HEK293T (cell line): Measurements from ENCODE around the gene COL19A1.

Experiments used
- CTCF ChIA-PET: fragments of 350-600 bp; formaldehyde crosslinking; extraction: SDS; loops from one replicate; lab custom pipeline; 2021; ENCODE audit warnings: antibody characterized with exemption, inconsistent platforms; lab: Yijun Ruan, JAX
- POLR2A ChIA-PET: fragments of 350-600 bp; formaldehyde crosslinking; extraction: SDS; loops from one replicate; lab custom pipeline; 2020; ENCODE audit warnings: antibody characterized with exemption, inconsistent platforms; lab: Yijun Ruan, JAX
- DNase-seq: peaks from one replicate; pipeline ENCODE4 v3.0.0; 2012; ENCODE audit warnings: mixed read lengths; ENCODE audit errors: extremely low spot score
- ARNT ChIP-seq: fragments of 450-650 bp; IDR thresholded peaks from 2 replicates; pipeline ENCODE4 v1.6.1; 2017; ENCODE audit warnings: mild to moderate bottlenecking
- BHLHE40 ChIP-seq: fragments of 450-650 bp; IDR thresholded peaks from 2 replicates; pipeline ENCODE4 v1.6.1; 2016; ENCODE audit warnings: mild to moderate bottlenecking, moderate library complexity, borderline replicate concordance
- CTBP1 ChIP-seq: fragments of 450-650 bp; IDR thresholded peaks from 2 replicates; pipeline ENCODE4 v1.6.1; 2016; ENCODE audit warnings: borderline replicate concordance
- ELF4 ChIP-seq: fragments of 450-650 bp; IDR thresholded peaks from 2 replicates; pipeline ENCODE4 v1.6.1; 2017; ENCODE audit warnings: antibody characterized with exemption
- FOXA1 ChIP-seq: fragments of 450-650 bp; IDR thresholded peaks from 2 replicates; pipeline ENCODE4 v1.6.1; 2016; ENCODE audit warnings: mild to moderate bottlenecking
- FOXK2 ChIP-seq: fragments of 450-650 bp; IDR thresholded peaks from 2 replicates; pipeline ENCODE4 v1.6.1; 2016; ENCODE audit warnings: mild to moderate bottlenecking
- FOXM1 ChIP-seq: fragments of 450-650 bp; IDR thresholded peaks from 2 replicates; pipeline ENCODE4 v1.6.1; 2017; ENCODE audit warnings: mild to moderate bottlenecking, borderline replicate concordance
- HDGF ChIP-seq: fragments of 450-650 bp; IDR thresholded peaks from 2 replicates; pipeline ENCODE4 v1.6.1; 2017; ENCODE audit warnings: antibody characterized with exemption, borderline replicate concordance
- L3MBTL2 ChIP-seq: fragments of 450-650 bp; conservative IDR thresholded peaks from 2 replicates; pipeline ENCODE4 v1.6.1; 2016; ENCODE audit warnings: mild to moderate bottlenecking
- LEF1 ChIP-seq: fragments of 450-650 bp; IDR thresholded peaks from 2 replicates; pipeline ENCODE4 v1.6.1; 2017; ENCODE audit warnings: mild to moderate bottlenecking, borderline replicate concordance
- NFRKB ChIP-seq: fragments of 450-650 bp; IDR thresholded peaks from 2 replicates; pipeline ENCODE4 v1.6.1; 2016; ENCODE audit warnings: mild to moderate bottlenecking, moderate library complexity
- PKNOX1 ChIP-seq: fragments of 450-650 bp; IDR thresholded peaks from 2 replicates; pipeline ENCODE4 v1.6.1; 2016
- SP1 ChIP-seq: fragments of 450-650 bp; IDR thresholded peaks from 2 replicates; pipeline ENCODE4 v1.6.1; 2017
- SUZ12 ChIP-seq: fragments of 450-650 bp; IDR thresholded peaks from 2 replicates; pipeline ENCODE4 v1.6.1; 2016; ENCODE audit warnings: mild to moderate bottlenecking
- TARDBP ChIP-seq: fragments of 450-650 bp; IDR thresholded peaks from 2 replicates; pipeline ENCODE4 v1.6.1; 2016
- ZNF384 ChIP-seq: fragments of 450-650 bp; IDR thresholded peaks from 2 replicates; pipeline ENCODE4 v1.6.1; 2016

The COL19A1 gene

DNA sequence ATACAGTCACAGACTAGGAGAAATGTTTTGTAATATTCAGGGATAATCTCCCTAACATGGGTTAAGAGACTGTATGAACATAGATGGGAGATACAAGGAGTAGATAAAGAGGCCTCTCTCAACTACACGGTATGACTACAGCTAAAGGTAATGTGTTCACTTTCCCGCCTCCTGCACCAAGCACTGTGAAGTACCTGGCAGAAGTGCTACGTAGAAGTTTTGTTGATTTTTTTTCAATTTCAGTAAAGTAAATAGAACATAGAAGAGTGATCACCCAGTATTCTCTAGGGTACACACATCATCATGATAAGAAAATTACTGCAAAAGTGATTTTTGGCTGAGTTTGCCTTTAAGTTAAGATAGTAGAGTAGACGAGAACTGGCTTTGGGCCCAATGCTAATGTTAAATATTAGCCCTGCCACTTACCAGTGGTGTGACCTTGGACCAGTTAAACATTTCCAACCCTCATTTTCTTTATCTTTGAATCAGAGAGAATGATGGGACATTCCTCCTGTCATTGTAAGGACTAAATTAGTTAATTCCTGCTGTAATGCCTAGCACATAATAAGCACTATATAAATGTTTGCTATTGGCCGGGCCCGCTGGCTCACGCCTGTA lies 253.0 kb downstream of the COL19A1 start:
- TF ChIP-seq PKNOX1 (no peak), ZNF384 (no peak), TARDBP (no peak)
- ChIA-PET CTCF (no interaction called here), POLR2A (no interaction called here)
- no peak for DNase-seq

GRCh38 chr6:70124443-70124842 lies 258.1 kb downstream of the COL19A1 start:
- ChIA-PET POLR2A (no interaction called here), CTCF (no interaction called here)
- DNase-seq = no peak
- TF ChIP-seq BHLHE40 = no peak
- no peak for TF ChIP-seq FOXM1

- TF ChIP-seq SUZ12 (no peak), NFRKB (no peak), TARDBP (no peak), PKNOX1 (no peak), ARNT (no peak), FOXM1 (no peak)
- no peak for DNase-seq
- ChIA-PET CTCF (no interaction called here), POLR2A (no interaction called here)
These were observed 258.7 kb downstream of the COL19A1 start for GRCh38 chr6:70124882-70125545.

- ChIA-PET POLR2A (no interaction called here), CTCF (no interaction called here)
These were observed 259.2 kb downstream of the COL19A1 start for GRCh38 chr6:70125602-70126001.

DNA sequence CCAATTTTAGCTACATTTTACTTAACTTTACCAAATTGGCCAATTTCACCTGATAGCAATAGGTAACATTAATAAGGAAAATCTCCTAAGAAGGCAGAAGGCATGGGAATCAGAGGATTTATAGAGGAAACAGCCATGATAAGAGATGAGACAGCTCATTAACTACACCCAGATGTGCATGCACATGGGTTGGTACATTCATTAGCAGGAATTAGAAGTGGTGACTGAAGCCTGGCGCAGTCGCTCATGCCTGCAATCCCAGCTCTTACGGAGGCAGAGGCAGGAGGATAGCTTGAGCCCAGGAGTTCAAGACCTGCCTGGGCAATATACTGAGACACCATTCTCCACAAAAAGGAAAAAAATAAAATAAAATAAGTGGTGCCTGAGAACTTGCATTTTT lies 263.0 kb downstream of the COL19A1 start:
- TF ChIP-seq BHLHE40 = no peak
- no peak for TF ChIP-seq TARDBP
- TF ChIP-seq L3MBTL2 = no peak
- TF ChIP-seq ZNF384 = no peak
- POLR2A ChIA-PET = no interaction called here

More at GRCh38 chr6:70125602-70126001, 259.2 kb downstream of the COL19A1 start:
- DNase-seq = no peak
- TF ChIP-seq FOXM1 = no peak
- TF ChIP-seq TARDBP = no peak
- TF ChIP-seq SP1 = no peak
- no peak for TF ChIP-seq FOXA1
- TF ChIP-seq ZNF384 = no peak
- TF ChIP-seq L3MBTL2 = no peak
- TF ChIP-seq LEF1 = no peak
- TF ChIP-seq ELF4 = no peak
- TF ChIP-seq FOXK2 = no peak
- no peak for TF ChIP-seq BHLHE40

DNA sequence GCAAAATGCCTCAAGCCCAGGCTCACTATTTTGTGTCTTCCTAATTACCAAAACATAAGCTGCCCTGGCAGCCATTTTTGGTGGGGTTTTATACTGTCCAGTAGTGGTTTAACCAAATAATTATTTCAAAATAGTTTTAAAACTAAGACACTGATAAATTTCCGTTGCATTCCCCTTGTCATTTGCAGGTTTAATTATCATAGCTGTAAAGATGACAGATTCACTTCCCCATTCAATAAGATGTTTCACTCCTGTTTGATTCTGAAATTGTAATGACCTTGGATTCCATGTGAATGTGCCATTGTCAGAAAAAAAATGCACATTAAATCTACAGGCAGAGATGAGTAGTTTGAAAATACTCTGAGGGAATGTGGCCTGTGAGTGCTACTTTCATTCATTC lies 264.5 kb downstream of the COL19A1 start:
- ChIA-PET POLR2A (no interaction called here), CTCF (no interaction called here)
- TF ChIP-seq ARNT = no peak
- TF ChIP-seq NFRKB = no peak
- no peak for TF ChIP-seq FOXM1
- TF ChIP-seq ZNF384 = no peak
- no peak for TF ChIP-seq LEF1
- no peak for TF ChIP-seq TARDBP
- no peak for TF ChIP-seq BHLHE40
- TF ChIP-seq SUZ12 = no peak
- TF ChIP-seq FOXA1 = no peak
- no peak for TF ChIP-seq HDGF
- no peak for TF ChIP-seq SP1
- no peak for DNase-seq

More for the DNA sequence above, 263.0 kb downstream of the COL19A1 start:
- no peak for DNase-seq
- CTCF ChIA-PET = no interaction called here

DNA sequence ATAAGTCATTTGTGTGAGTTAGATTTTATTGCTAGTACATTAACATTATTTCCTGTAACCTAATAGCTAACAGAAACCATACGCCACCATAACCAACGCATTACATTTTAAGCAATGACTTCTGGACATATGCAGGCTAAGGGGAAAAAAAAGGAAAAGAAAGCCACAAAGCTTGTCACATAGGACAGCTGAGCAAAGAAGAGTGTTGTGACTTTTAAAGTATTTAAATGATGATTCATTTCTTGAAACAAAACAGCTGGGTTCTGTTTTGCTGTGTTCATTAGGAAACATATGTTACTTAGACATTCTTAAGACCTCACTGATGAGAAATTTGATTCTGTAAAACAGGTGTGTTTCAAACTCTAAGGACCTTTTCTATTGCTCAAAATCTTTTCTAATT lies 265.2 kb downstream of the COL19A1 start:
- TF ChIP-seq LEF1 (no peak), ELF4 (no peak), PKNOX1 (no peak), CTBP1 (no peak), FOXK2 (no peak), L3MBTL2 (no peak), SP1 (no peak)
- ChIA-PET POLR2A (no interaction called here), CTCF (no interaction called here)
- DNase-seq = no peak
